MCF 10A (cell line): Measurements from ENCODE around the gene NKAIN1. TPM values are rescaled to one million over a fixed set of nuclear protein-coding genes. Genes with fewer than 3 reads are reported as not detected.

Experiments
- BruUV-seq: library from RNA; stranded (reverse); fragments of 400-500 nt; replicated peaks from 2 replicates; lab custom pipeline; 2021; lab: Mats Ljungman, UMichigan
- CTCF ChIA-PET: fragments of 300-600 bp; sonication (Branson Sonifier 250); formaldehyde crosslinking; extraction: SDS; loops from one replicate; lab custom pipeline; 2021; ENCODE audit warnings: antibody characterized with exemption, inconsistent platforms; lab: Yijun Ruan, JAX
- POLR2A ChIA-PET: fragments of 300-600, 350-650 bp; sonication (Branson Sonifier 250); formaldehyde crosslinking; extraction: SDS; loops from one replicate; lab custom pipeline; 2020; ENCODE audit warnings: antibody characterized with exemption, inconsistent platforms; lab: Yijun Ruan, JAX
- DNase-seq: peaks from one replicate; pipeline ENCODE4 v3.0.0-alpha.2; 2018; ENCODE audit not compliant: unreplicated experiment
- H3K27ac Mint-ChIP-seq: one replicate; pipeline ENCODE4 v1.8.0; 2022; ENCODE audit warnings: mild to moderate bottlenecking, low read depth, mixed read lengths; ENCODE audit not compliant: unreplicated experiment
- H3K27me3 Mint-ChIP-seq: one replicate; pipeline ENCODE4 v1.8.0; 2022; ENCODE audit warnings: mixed read lengths; ENCODE audit not compliant: insufficient read depth, unreplicated experiment
- H3K36me3 Mint-ChIP-seq: one replicate; pipeline ENCODE4 v1.8.0; 2022; ENCODE audit warnings: mild to moderate bottlenecking, moderate library complexity, mixed read lengths; ENCODE audit not compliant: insufficient read depth, unreplicated experiment
- H3K4me1 Mint-ChIP-seq: one replicate; pipeline ENCODE4 v1.8.0; 2022; ENCODE audit warnings: mixed read lengths; ENCODE audit not compliant: insufficient read depth, unreplicated experiment
- H3K4me3 Mint-ChIP-seq: one replicate; pipeline ENCODE4 v1.8.0; 2022; ENCODE audit warnings: mild to moderate bottlenecking, moderate library complexity, mixed read lengths; ENCODE audit not compliant: unreplicated experiment
- H3K9me3 Mint-ChIP-seq: one replicate; pipeline ENCODE4 v1.8.0; 2022; ENCODE audit warnings: mixed read lengths; ENCODE audit not compliant: unreplicated experiment
- intact Hi-C: fragments of 100-400 bp; cut with micrococcal nuclease; formaldehyde crosslinking; loops from 2 replicates; pipeline ENCODE4 v1.14.1; 2022
- total RNA-seq: library from RNA; stranded (reverse); gene quantifications from 2 replicates; pipeline ENCODE4 v1.2.3, GENCODE V29; 2022
- TF ChIP-seq, protein P1 (sequence below): fragments of 200-600 bp; IDR thresholded peaks from one replicate; pipeline ENCODE4 v1.8.0; 2022; ENCODE audit warnings: antibody characterized with exemption, mild to moderate bottlenecking; ENCODE audit not compliant: unreplicated experiment

NKAIN1 gene
- total RNA-seq, 1 experiment from 2014 or later = not detected

DNA sequence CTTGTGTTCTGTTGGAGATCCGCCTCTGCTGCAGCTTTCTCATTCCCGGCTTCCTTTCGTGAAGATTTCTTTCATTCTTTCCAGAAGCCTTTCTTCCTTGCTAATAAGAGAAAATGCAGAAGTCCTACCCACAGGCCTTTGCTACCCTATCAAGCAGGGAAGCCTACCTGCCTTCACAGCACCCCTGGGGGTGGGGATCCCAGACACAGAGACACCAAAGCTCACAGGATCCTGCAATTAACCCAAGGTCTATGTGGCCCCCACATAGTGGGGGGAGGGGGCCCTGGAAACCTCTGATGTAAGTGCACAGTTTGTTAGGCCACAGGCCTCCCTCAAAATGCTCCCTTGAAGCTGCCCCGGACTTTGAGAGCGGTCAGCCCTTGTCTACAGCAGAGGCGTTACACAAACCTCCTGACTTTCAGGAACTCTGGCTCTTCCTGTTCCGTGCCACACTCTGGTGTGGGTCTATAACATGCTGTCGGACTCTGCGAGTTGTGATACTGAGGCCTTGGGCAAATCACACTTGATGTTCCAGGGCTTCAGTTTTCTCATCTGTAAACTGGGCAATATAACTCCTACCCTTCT lies 31.2 kb downstream of the NKAIN1 start:
- intact Hi-C loops = no loop called here
- BruUV-seq = no TSS peak
- Mint-ChIP-seq H3K36me3 (no peaks in the 10 kb centered on the region), H3K4me3 (no peak overlapping the region), H3K4me1 (no peaks in the 10 kb centered on the region), H3K9me3 (peaks cover 7% of the 10 kb centered on the region), H3K27ac (no peak overlapping the region), H3K27me3 (no peaks in the 10 kb centered on the region)
- CTCF ChIA-PET = interaction anchor here (1.0 kb wide), 1 partner anchor 25 kb away, joined by 4 read pairs; no protein-coding TSS in a partner anchor
- POLR2A ChIA-PET = interaction anchor here (0.7 kb wide), 1 partner anchor 7 kb away, joined by 3 read pairs; no protein-coding TSS in a partner anchor
- DNase-seq = no peak
- TF ChIP-seq, protein P1, sequence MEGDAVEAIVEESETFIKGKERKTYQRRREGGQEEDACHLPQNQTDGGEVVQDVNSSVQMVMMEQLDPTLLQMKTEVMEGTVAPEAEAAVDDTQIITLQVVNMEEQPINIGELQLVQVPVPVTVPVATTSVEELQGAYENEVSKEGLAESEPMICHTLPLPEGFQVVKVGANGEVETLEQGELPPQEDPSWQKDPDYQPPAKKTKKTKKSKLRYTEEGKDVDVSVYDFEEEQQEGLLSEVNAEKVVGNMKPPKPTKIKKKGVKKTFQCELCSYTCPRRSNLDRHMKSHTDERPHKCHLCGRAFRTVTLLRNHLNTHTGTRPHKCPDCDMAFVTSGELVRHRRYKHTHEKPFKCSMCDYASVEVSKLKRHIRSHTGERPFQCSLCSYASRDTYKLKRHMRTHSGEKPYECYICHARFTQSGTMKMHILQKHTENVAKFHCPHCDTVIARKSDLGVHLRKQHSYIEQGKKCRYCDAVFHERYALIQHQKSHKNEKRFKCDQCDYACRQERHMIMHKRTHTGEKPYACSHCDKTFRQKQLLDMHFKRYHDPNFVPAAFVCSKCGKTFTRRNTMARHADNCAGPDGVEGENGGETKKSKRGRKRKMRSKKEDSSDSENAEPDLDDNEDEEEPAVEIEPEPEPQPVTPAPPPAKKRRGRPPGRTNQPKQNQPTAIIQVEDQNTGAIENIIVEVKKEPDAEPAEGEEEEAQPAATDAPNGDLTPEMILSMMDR = no peak

DNA sequence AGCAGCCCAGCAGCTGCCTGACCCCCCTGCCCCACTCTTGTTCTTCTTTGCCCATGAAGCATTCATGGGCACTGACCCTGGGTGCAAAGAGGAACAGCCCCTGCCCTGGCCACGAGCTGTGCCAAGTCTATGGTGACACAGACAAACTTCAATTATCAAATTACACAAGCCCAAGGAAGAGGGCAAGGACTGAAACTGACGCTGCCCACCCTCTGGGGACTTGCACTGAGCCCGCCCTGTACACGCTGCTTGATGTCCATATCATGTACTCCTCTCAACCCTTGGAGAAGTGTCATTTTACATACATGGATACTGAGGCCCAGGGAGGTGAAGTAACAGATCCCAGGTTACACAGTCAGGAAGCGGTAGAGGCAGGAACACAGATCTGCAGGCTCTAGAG lies 32.1 kb downstream of the NKAIN1 start:
- POLR2A ChIA-PET = no interaction called here

DNA sequence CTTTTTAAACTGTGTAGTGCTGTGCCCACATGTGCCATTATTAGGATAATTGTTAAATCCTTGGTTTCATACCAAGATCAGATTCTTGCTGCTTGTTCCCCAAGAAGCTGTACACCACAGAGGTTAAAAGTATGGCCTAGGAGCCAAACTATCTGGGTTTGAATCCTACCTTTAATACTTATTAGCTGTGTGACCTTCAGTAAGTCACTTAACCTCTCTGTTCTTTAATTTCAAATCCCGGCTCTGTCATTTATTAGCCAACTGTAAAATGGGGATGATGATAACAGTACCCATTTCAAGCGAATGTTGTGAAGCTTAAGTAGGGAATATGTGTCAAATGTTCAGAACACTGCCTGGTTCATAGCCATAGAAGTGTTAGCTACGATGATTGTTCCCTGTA lies 32.6 kb downstream of the NKAIN1 start:
- BruUV-seq = no TSS peak
- Mint-ChIP-seq H3K4me1 (no peaks in the 10 kb centered on the region), H3K4me3 (no peak overlapping the region), H3K27me3 (no peaks in the 10 kb centered on the region), H3K27ac (no peak overlapping the region), H3K9me3 (peaks cover 7% of the 10 kb centered on the region), H3K36me3 (no peaks in the 10 kb centered on the region)
- ChIA-PET POLR2A (no interaction called here), CTCF (interaction anchor here (0.6 to 1.8 kb wide), 3 partner anchors 10 to 22 kb away, joined by 3 to 7 read pairs (median 7); no protein-coding TSS in a partner anchor)
- intact Hi-C loops = no loop called here
- TF ChIP-seq, protein P1 = no peak
- DNase-seq = no peak

More for the DNA sequence above, 32.1 kb downstream of the NKAIN1 start:
- Mint-ChIP-seq H3K4me1 (no peaks in the 10 kb centered on the region), H3K27ac (no peak overlapping the region), H3K27me3 (no peaks in the 10 kb centered on the region), H3K4me3 (no peak overlapping the region), H3K9me3 (peaks cover 7% of the 10 kb centered on the region), H3K36me3 (no peaks in the 10 kb centered on the region)
- no peak for DNase-seq
- TF ChIP-seq, protein P1 = no peak
- CTCF ChIA-PET = interaction anchor here (1.3 to 1.8 kb wide), 2 partner anchors 12 to 22 kb away, joined by 7 read pairs; no protein-coding TSS in a partner anchor
- BruUV-seq = no TSS peak
- intact Hi-C loops = no loop called here

DNA sequence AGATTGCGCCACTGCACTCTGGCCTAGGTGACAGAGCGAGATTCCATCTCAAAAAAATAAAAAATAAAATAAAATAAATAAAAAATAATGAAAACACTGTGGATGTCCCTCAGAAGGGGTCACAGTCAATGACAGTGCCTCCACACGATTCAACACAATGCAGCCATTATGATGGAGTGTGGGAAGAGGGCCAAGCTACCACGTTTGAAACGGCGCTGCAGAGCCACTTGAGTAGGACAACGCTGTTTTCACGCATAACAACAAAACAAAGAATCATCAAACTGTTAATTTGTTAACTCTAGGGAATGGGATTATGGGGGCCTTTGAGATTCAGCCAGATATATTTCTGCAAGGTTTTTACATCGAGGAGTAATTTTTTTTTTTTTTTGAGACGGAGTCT lies 36.5 kb downstream of the NKAIN1 start:
- no peaks in the 10 kb centered on the region for H3K4me1 Mint-ChIP-seq
- H3K9me3 Mint-ChIP-seq = no peaks in the 10 kb centered on the region
- no peak overlapping the region for H3K4me3 Mint-ChIP-seq
- intact Hi-C loops = no loop called here
- TF ChIP-seq, protein P1 = no peak
- no peaks in the 10 kb centered on the region for H3K36me3 Mint-ChIP-seq
- no TSS peak for BruUV-seq
- ChIA-PET POLR2A (interaction anchor here (1.5 kb wide), 1 partner anchor 25 kb away, joined by 5 read pairs; no protein-coding TSS in a partner anchor), CTCF (interaction anchor here (0.7 kb wide), 1 partner anchor 19 kb away, joined by 3 read pairs; no protein-coding TSS in a partner anchor)
- no peaks in the 10 kb centered on the region for H3K27me3 Mint-ChIP-seq
- H3K27ac Mint-ChIP-seq = no peak overlapping the region
- DNase-seq = no peak
